ENCODE results near the gene LILRB5.
"Not testable (repeated sequence)": the region's sequence is repeated elsewhere in the genome, so short reads cannot be mapped to it uniquely, and the experiment has no call there.

Gene LILRB5

GRCh38 chr19:54240372-54241336 lies 16.4 kb downstream of the LILRB5 start:
- not testable (repeated sequence) for DNase-seq

- DNase-seq, result not testable (repeated sequence)
Observed at GRCh38 chr19:54239491-54240371, 17.3 kb downstream of the LILRB5 start.

GRCh38 chr19:54233941-54234340 lies 23.1 kb downstream of the LILRB5 start:
- DNase-seq, result no peak

- peak; percentile 91 for DNase-seq
Observed at GRCh38 chr19:54231077-54231931, 25.8 kb downstream of the LILRB5 start.

- no peak for DNase-seq
Observed at GRCh38 chr19:54230031-54230430, 27.0 kb downstream of the LILRB5 start.

GRCh38 chr19:54229146-54229545 lies 27.9 kb downstream of the LILRB5 start:
- DNase-seq, result no peak

- DNase-seq, result not testable (repeated sequence)
Observed at GRCh38 chr19:54224619-54225018, 32.5 kb downstream of the LILRB5 start.

- DNase-seq, result not testable (repeated sequence)
Observed at GRCh38 chr19:54223937-54224281, 33.2 kb downstream of the LILRB5 start.

- DNase-seq, result not testable (repeated sequence)
Observed at GRCh38 chr19:54223277-54223936, 33.7 kb downstream of the LILRB5 start.

GRCh38 chr19:54222474-54223276 lies 34.4 kb downstream of the LILRB5 start, which contains the start of gene LILRB3:
LILRB3 (minus strand) TSS chr19:54223007; CDS start chr19:54222976, 31 bp downstream.
- DNase-seq, result not testable (repeated sequence)

- DNase-seq, result not testable (repeated sequence)
Observed at GRCh38 chr19:54221947-54222346, 35.1 kb downstream of the LILRB5 start.

GRCh38 chr19:54219702-54220101 lies 37.4 kb downstream of the LILRB5 start:
- not testable (repeated sequence) for DNase-seq

GRCh38 chr19:54218960-54219661 lies 38.0 kb downstream of the LILRB5 start:
- no peak for DNase-seq

- no peak for DNase-seq
Observed at GRCh38 chr19:54218259-54218658, 38.8 kb downstream of the LILRB5 start.

- DNase-seq, result not testable (repeated sequence)
Observed at GRCh38 chr19:54217517-54218247, 39.4 kb downstream of the LILRB5 start.

- no peak for DNase-seq
Observed at GRCh38 chr19:54216869-54217268, 40.2 kb downstream of the LILRB5 start.

- DNase-seq, result not testable (repeated sequence)
Observed at GRCh38 chr19:54214734-54215133, 42.3 kb downstream of the LILRB5 start.

GRCh38 chr19:54214217-54214616 lies 42.9 kb downstream of the LILRB5 start:
- DNase-seq, result not testable (repeated sequence)

GRCh38 chr19:54211235-54211634 lies 45.8 kb downstream of the LILRB5 start:
- DNase-seq, result no peak
